Upper lobe of left lung (tissue), 6 donors: Measurements from ENCODE around the gene EDA2R. TPM values are rescaled to one million over a fixed set of nuclear protein-coding genes. Genes with fewer than 3 reads are reported as not detected.

Experiments
- ATAC-seq, 2 donors: fragments of 200-7000 bp; cut with Tn5 transposase; one replicate each; pipeline ENCODE4 v1.9.1; 2022; ENCODE audit warnings: mild to moderate bottlenecking in 2 of 2, moderate library complexity in 2 of 2; ENCODE audit not compliant: low FRiP score in 2 of 2
- DNase-seq, 2 donors: peaks; one replicate each; pipeline ENCODE4 v3.0.0-alpha.2; 2019 to 2020
- H3K27ac ChIP-seq, 4 donors: fragments of 200-600 bp; sonication (generic); one replicate each; pipeline ENCODE4 v1.5.1; 2016 to 2019
- H3K27me3 ChIP-seq, 4 donors: fragments of 200-600 bp; sonication (generic); one replicate each; pipeline ENCODE4 v1.5.1; 2017 to 2019
- H3K36me3 ChIP-seq, 4 donors: fragments of 200-600 bp; sonication (generic); one replicate each; pipeline ENCODE4 v1.5.1; 2016 to 2019
- H3K4me1 ChIP-seq, 4 donors: fragments of 200-600 bp; sonication (generic); one replicate each; pipeline ENCODE4 v1.5.1; 2018 to 2019
- H3K4me3 ChIP-seq, 4 donors: fragments of 200-600 bp; sonication (generic); one replicate each; pipeline ENCODE4 v1.5.1; 2017 to 2019; ENCODE audit warnings: mild to moderate bottlenecking in 2 of 4, moderate library complexity in 1 of 4
- H3K9me3 ChIP-seq, 4 donors: fragments of 200-600 bp; sonication (generic); one replicate each; pipeline ENCODE4 v1.5.1; 2018 to 2019
- EP300 ChIP-seq, 4 donors: sonication (generic); formaldehyde crosslinking; IDR thresholded peaks; one replicate each; pipeline ENCODE4 v1.5.1; 2017; ENCODE audit warnings: antibody characterized with exemption in 4 of 4, control low read depth in 2 of 4
- POLR2A ChIP-seq, 4 donors: fragments of 450-650 bp; IDR thresholded peaks; one replicate each; pipeline ENCODE4 v1.5.1; 2016 to 2017; ENCODE audit warnings: antibody characterized with exemption in 4 of 4, mild to moderate bottlenecking in 2 of 4
- POLR2AphosphoS5 ChIP-seq, 2 donors: sonication (generic); formaldehyde crosslinking; IDR thresholded peaks; one replicate each; pipeline ENCODE4 v1.5.1; 2017; ENCODE audit warnings: antibody characterized with exemption in 2 of 2
- WGBS, 2 donors: methylation state at CpG; one replicate each; pipeline ENCODE4 v1.1.5; 2017 to 2018; 5-methylcytosine and 5-hydroxymethylcytosine counted together
- small RNA-seq, 4 donors: library from RNA; depleted of rRNA; stranded (forward); fragments of <200 nt; gene quantifications; one replicate each; pipeline ENCODE3, GENCODE V24; 2016
- total RNA-seq, 6 donors: library from RNA; depleted of rRNA in 4 of 6; stranded (reverse); fragments of >200 nt in 4 of 6; gene quantifications; one replicate each; pipeline versions ENCODE4 v1.1.0 to v1.2.1, GENCODE V29; 2016 to 2021
- TF ChIP-seq, protein P1 (sequence below), 6 experiments: fragments of 450-650 bp in 4 of 6; fragments of 200-600 bp in 2 of 6; sonication (generic) in 2 of 6; IDR thresholded peaks; one replicate each; pipeline ENCODE4 v1.5.1; 2016 to 2019; ENCODE audit warnings: antibody characterized with exemption in 6 of 6
- donor health status: DM: no; HTN: no; CAD: no; lungs with moderate emphysema.
- donor health status: DM: no; HTN: yes; CAD: no; lungs with severe emphysema.

The EDA2R gene
- total RNA-seq, 6 donors from 2014 or later = 0.30 to 4.9 (median 2.1) TPM; not detected in 1

DNA sequence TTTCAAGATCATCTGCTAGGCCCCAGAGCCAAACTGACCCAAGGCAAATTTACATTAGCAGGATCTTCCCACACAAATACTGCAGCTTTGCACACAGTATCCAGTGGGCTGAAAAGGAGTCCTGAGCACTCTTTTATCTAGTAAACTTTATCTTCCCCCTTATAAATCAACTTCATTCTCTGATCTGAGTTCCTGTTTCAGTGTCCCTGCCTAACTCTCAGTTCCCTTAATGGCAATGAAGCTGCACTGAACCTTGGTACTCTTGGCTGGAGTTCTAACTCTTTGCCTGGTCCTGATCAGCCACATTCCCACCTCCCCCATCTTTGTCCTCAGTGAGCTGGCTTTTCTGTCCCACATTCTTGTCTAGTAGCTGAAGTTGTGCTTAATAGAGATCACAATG, 37.4 kb downstream of the EDA2R start:
- TF ChIP-seq EP300 (IDR thresholded peaks at IDR 0.05) (no peak), POLR2A (IDR thresholded peaks at IDR 0.05) (no peak), POLR2AphosphoS5 (IDR thresholded peaks at IDR 0.05) (no peak)
- TF ChIP-seq, protein P1, sequence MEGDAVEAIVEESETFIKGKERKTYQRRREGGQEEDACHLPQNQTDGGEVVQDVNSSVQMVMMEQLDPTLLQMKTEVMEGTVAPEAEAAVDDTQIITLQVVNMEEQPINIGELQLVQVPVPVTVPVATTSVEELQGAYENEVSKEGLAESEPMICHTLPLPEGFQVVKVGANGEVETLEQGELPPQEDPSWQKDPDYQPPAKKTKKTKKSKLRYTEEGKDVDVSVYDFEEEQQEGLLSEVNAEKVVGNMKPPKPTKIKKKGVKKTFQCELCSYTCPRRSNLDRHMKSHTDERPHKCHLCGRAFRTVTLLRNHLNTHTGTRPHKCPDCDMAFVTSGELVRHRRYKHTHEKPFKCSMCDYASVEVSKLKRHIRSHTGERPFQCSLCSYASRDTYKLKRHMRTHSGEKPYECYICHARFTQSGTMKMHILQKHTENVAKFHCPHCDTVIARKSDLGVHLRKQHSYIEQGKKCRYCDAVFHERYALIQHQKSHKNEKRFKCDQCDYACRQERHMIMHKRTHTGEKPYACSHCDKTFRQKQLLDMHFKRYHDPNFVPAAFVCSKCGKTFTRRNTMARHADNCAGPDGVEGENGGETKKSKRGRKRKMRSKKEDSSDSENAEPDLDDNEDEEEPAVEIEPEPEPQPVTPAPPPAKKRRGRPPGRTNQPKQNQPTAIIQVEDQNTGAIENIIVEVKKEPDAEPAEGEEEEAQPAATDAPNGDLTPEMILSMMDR (IDR thresholded peaks at IDR 0.05) = no peak
- ATAC-seq (no peak), DNase-seq (no peak)
- Histone ChIP-seq H3K27me3 (no peaks in the 10 kb centered on the region), H3K36me3 (no peaks in the 10 kb centered on the region), H3K9me3 (no peaks in the 10 kb centered on the region), H3K27ac (no peak overlapping the region), H3K4me3 (no peak overlapping the region), H3K4me1 (no peaks in the 10 kb centered on the region)

- TF ChIP-seq, protein P1 (IDR thresholded peaks at IDR 0.05) = no peak
- TF ChIP-seq EP300 (IDR thresholded peaks at IDR 0.05) = no peak
- Histone ChIP-seq H3K9me3 (no peaks in the 10 kb centered on the region), H3K36me3 (no peaks in the 10 kb centered on the region), H3K27me3 (no peaks in the 10 kb centered on the region), H3K27ac (no peak overlapping the region), H3K4me1 (no peaks in the 10 kb centered on the region), H3K4me3 (no peak overlapping the region)
- no peak for ATAC-seq
- no peak for DNase-seq
- WGBS, 2 donors = 47 to 63% methylated on average over 1 of the region's 1 CpG
Observed at GRCh38 chrX:66579219-66579618, 59.7 kb downstream of the EDA2R start.

DNA sequence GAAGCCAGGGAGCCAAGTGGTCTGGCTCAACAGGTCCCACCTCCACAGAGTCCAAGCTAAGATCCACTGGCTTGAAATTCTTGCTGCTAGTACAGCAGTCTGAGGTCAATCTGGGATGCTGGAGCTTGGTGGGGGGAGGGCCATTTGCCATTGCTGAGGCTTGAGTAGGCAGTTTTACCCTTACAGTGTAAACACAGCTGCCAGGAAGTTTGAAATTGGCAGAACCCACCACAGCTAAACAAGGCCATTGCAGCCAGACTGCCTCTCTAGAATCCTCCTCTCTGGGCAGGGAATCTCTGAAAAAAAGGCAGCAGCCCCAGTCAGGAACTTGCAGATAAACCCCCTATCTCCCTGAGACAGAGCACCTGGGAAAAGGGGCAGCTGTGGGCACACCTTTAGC, 84.9 kb downstream of the EDA2R start:
- TF ChIP-seq POLR2AphosphoS5 (IDR thresholded peaks at IDR 0.05) (no peak), EP300 (IDR thresholded peaks at IDR 0.05) (no peak), POLR2A (IDR thresholded peaks at IDR 0.05) (no peak)
- TF ChIP-seq, protein P1 (IDR thresholded peaks at IDR 0.05) = no peak
- no peak overlapping the region for H3K4me3 ChIP-seq

DNA sequence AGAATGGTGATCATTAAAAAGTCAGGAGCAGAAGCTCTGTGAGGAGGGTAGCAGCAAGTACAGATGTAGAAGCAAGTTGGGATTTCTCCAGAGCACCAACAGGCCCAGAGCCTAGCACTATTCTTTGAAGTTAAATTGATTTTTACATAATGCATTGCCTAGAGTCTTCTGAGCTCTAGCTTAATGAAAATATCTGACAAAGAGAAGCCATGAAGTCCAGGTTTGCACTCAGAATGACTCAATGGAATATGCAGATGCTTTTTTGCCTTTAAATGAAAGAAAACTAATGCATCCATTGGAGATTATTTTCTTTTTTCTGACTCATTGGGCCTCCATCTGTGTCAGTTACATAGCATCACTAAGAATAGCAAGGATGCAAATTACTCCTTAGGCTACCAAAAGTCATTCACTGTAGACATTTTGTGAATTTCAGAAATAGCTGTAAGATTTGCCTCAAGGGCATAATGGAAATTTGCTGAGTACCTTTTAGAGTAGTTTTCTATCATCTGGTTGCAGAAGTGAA, 91.0 kb downstream of the EDA2R start:
- H3K4me3 ChIP-seq = no peak overlapping the region
- no peak for DNase-seq
- no peak for ATAC-seq
- H3K27ac ChIP-seq = no peak overlapping the region
- no peaks in the 10 kb centered on the region for H3K36me3 ChIP-seq
- H3K4me1 ChIP-seq = no peaks in the 10 kb centered on the region
- TF ChIP-seq EP300 (IDR thresholded peaks at IDR 0.05) (no peak), POLR2AphosphoS5 (IDR thresholded peaks at IDR 0.05) (no peak), POLR2A (IDR thresholded peaks at IDR 0.05) (no peak)
- TF ChIP-seq, protein P1 (IDR thresholded peaks at IDR 0.05) = no peak
- no peaks in the 10 kb centered on the region for H3K27me3 ChIP-seq
- H3K9me3 ChIP-seq = no peaks in the 10 kb centered on the region

More for the DNA sequence above, 84.9 kb downstream of the EDA2R start:
- Histone ChIP-seq H3K27me3 (no peaks in the 10 kb centered on the region), H3K4me1 (no peaks in the 10 kb centered on the region), H3K36me3 (no peaks in the 10 kb centered on the region), H3K27ac (no peak overlapping the region), H3K9me3 (no peaks in the 10 kb centered on the region)
- no peak for DNase-seq
- no peak for ATAC-seq

Small RNA genes lying within 50 kb of the gene (small RNA-seq; reads per million reads assigned to genes)
- gene RNU6-394P = 0 reads per million in 4 donors
